Thyroid gland (tissue), 4 donors: ENCODE data around the gene FRG1.

Experiments used
- POLR2A ChIP-seq, 2 donors: fragments of 450-650 bp; IDR thresholded peaks; one replicate each; pipeline ENCODE4 v1.6.1; 2017; ENCODE audit warnings: antibody characterized with exemption in 2 of 2, mild to moderate bottlenecking in 2 of 2, moderate library complexity in 1 of 2
- TF ChIP-seq, protein P1 (sequence below), 6 experiments: fragments of 200-600 bp in 3 of 6; fragments of 450-650 bp in 3 of 6; sonication (generic) in 3 of 6; IDR thresholded peaks; one replicate each; pipeline ENCODE4 v1.5.1; 2016 to 2019; ENCODE audit warnings: antibody characterized with exemption in 6 of 6, mild to moderate bottlenecking in 2 of 6, inconsistent platforms in 1 of 6, moderate library complexity in 1 of 6

GRCh38 chr4:189917161-189917891, 23.3 kb upstream of the FRG1 start:
- TF ChIP-seq, protein P1, sequence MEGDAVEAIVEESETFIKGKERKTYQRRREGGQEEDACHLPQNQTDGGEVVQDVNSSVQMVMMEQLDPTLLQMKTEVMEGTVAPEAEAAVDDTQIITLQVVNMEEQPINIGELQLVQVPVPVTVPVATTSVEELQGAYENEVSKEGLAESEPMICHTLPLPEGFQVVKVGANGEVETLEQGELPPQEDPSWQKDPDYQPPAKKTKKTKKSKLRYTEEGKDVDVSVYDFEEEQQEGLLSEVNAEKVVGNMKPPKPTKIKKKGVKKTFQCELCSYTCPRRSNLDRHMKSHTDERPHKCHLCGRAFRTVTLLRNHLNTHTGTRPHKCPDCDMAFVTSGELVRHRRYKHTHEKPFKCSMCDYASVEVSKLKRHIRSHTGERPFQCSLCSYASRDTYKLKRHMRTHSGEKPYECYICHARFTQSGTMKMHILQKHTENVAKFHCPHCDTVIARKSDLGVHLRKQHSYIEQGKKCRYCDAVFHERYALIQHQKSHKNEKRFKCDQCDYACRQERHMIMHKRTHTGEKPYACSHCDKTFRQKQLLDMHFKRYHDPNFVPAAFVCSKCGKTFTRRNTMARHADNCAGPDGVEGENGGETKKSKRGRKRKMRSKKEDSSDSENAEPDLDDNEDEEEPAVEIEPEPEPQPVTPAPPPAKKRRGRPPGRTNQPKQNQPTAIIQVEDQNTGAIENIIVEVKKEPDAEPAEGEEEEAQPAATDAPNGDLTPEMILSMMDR (IDR thresholded peaks at IDR 0.05), result no peak
- TF ChIP-seq POLR2A (IDR thresholded peaks at IDR 0.05), result no peak
